ENCODE data around the gene BNIP5. TPM values are rescaled to one million over a fixed set of nuclear protein-coding genes. Genes with fewer than 3 reads are reported as not detected.

BNIP5 gene
- total RNA-seq, 4 donors from 2014 or later: not detected

DNA sequence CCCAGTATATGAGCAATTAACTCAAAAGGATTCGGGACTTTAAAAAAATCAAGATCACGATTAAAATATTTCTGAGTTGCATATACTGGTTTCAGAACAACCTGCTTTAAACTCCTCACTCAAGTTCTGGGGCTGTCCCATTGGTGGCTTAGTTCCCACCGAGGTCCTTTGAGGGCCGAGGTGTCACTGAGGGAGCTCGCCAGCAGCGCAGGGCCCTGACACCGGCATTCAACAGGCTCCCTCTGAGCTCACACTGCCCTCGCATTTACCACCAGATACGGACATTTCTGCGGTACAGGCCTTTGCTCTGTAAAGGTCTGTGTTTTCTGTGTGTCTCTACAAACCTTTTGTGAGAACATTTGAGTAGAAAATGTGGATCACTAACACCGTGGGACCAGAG, 24.4 kb upstream of the BNIP5 start:
- H3K36me3 ChIP-seq: no peaks in the 10 kb centered on the region
- no peaks in the 10 kb centered on the region for H3K9me3 ChIP-seq
- DNase-seq: no peak
- H3K4me3 ChIP-seq: no peak overlapping the region
- H3K27ac ChIP-seq: no peak overlapping the region
- peaks cover 4 to 19% (median 5%) of the 10 kb centered on the region in 3 donors for H3K4me1 ChIP-seq
- H3K27me3 ChIP-seq: no peaks in the 10 kb centered on the region
- 74 to 84% methylated on average over 10 to 11 of the region's 11 CpGs for WGBS, 2 donors
- TF ChIP-seq POLR2A (IDR thresholded peaks at IDR 0.05): no peak
- intact Hi-C loops (cut with DNase I): loop anchor here (5.0 to 10.0 kb wide), 2 partner anchors 59 to 236 kb away; no protein-coding TSS in a partner anchor

DNA sequence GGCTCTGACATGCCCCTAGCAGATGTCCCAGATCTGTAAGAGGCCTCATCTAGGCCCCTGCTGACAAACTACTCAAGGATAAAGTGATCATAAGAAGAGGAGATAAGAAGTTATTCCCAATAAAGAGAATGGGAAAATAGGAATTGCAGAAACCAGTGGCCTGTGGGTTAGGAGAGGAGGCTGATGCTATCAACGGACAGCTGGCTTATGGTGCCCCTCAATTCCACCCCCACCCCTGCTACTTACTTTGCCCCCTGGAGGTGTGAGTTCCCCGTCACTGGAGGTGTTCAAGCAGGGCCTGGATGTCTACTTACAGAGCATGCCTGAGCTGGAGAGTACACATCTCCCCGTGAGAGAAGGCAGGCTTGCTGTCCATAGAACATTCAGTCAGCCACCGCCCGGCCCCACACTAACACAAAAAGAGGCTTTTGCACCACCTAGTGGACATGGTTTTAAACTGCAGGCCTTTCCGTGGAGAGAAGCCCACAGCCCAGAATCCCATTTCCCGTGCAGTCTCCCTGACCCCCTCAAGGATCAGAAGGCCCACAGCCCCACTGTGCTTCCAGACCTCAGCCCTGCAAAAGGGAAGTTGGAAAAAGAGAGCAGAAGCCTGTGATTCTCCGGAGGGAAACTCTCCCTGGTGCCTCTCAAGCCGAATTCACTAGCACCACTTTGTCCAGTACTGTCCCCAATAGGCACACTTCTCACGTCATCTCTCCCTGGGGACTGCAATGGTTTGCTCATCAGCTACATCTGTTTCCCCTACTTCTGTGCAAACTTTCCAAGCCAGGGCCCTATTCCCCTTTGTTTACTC, 23.8 kb upstream of the BNIP5 start:
- WGBS, 2 donors: 22 to 25% methylated on average over 6 to 10 of the region's 10 CpGs
- intact Hi-C loops (cut with DNase I): loop anchor here (5.0 to 10.0 kb wide), 2 partner anchors 58 to 236 kb away; no protein-coding TSS in a partner anchor
- no peaks in the 10 kb centered on the region for H3K36me3 ChIP-seq
- no peak overlapping the region for H3K4me3 ChIP-seq
- H3K9me3 ChIP-seq: no peaks in the 10 kb centered on the region
- H3K27me3 ChIP-seq: no peaks in the 10 kb centered on the region
- peaks cover 4 to 19% (median 5%) of the 10 kb centered on the region in 3 donors for H3K4me1 ChIP-seq
- H3K27ac ChIP-seq: no peak overlapping the region
- TF ChIP-seq, protein P1, sequence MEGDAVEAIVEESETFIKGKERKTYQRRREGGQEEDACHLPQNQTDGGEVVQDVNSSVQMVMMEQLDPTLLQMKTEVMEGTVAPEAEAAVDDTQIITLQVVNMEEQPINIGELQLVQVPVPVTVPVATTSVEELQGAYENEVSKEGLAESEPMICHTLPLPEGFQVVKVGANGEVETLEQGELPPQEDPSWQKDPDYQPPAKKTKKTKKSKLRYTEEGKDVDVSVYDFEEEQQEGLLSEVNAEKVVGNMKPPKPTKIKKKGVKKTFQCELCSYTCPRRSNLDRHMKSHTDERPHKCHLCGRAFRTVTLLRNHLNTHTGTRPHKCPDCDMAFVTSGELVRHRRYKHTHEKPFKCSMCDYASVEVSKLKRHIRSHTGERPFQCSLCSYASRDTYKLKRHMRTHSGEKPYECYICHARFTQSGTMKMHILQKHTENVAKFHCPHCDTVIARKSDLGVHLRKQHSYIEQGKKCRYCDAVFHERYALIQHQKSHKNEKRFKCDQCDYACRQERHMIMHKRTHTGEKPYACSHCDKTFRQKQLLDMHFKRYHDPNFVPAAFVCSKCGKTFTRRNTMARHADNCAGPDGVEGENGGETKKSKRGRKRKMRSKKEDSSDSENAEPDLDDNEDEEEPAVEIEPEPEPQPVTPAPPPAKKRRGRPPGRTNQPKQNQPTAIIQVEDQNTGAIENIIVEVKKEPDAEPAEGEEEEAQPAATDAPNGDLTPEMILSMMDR (IDR thresholded peaks at IDR 0.05): peak; percentile 73 to 86 (median 82)
- no peak for TF ChIP-seq POLR2A (IDR thresholded peaks at IDR 0.05)
- DNase-seq: peak; percentile 35

DNA sequence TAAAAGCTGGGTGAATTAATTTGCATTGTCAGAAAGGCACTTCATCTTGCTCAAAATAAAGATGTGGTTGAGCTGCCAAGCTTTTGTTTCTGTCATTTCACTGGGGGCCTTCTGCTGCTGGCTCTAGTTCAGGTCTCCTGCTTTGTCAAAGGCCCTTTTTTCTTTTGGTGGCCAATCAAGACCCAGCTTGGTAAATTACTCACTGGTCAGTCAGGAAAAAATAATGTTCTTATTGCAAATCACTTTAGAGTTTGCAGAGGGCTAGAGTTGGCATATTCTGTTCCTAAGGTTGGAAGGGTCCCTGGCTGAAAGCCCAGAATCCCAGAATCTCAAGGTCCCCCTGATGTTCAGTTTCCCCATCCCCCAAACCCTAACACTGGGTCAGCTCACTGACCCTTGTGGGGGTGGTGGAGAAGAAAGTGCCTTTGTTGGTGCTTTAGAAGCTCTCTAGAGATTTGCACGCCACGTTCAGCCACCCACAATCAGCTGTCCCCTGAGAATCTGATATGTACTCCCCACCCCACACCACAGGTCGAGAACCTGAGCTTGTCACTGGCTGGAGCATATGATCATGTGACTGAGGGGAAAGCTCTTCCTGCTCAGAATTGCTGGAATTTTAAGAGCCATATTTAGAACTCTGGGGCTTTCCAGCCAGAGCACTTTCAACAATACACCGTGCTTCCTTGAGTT, 21.7 kb upstream of the BNIP5 start:
- H3K36me3 ChIP-seq: no peaks in the 10 kb centered on the region
- H3K4me1 ChIP-seq: peaks cover 4 to 19% (median 5%) of the 10 kb centered on the region in 3 donors
- intact Hi-C loops (cut with DNase I): no loop called here
- no peak for DNase-seq
- H3K9me3 ChIP-seq: no peaks in the 10 kb centered on the region
- TF ChIP-seq, protein P1 (IDR thresholded peaks at IDR 0.05): no peak
- no peak for TF ChIP-seq POLR2A (IDR thresholded peaks at IDR 0.05)
- H3K4me3 ChIP-seq: no peak overlapping the region
- H3K27me3 ChIP-seq: no peaks in the 10 kb centered on the region
- 73 to 80% methylated on average over 3 of the region's 4 CpGs for WGBS, 2 donors
- H3K27ac ChIP-seq: peak overlapping the region in 1 of 4 donors; percentile 29

DNA sequence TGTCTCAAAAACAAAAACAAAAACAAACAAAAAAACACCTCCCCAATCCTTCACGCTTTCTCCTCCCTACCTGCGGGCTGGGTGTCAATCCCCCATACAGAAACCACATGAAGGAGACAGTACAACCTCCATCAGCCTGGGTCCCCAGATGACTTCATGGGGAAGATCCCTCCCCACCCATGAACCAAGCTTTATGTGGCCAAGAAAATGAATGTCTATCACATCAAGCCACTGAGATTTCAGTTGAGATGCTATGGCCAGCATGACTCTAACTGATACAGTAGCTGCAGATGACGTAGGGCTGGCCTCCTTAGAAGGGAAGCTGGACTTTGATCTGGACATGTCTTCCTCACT, 21.2 kb upstream of the BNIP5 start:
- TF ChIP-seq, protein P1 (IDR thresholded peaks at IDR 0.05): no peak
- TF ChIP-seq POLR2A (IDR thresholded peaks at IDR 0.05): no peak
- Histone ChIP-seq H3K36me3 (no peaks in the 10 kb centered on the region), H3K4me1 (peaks cover 4 to 19% (median 5%) of the 10 kb centered on the region in 3 donors), H3K9me3 (no peaks in the 10 kb centered on the region), H3K27ac (peak overlapping the region in 1 of 4 donors; percentile 29), H3K4me3 (no peak overlapping the region), H3K27me3 (no peaks in the 10 kb centered on the region)
- intact Hi-C loops (cut with DNase I): no loop called here
- 77 to 98% methylated on average over 3 of the region's 3 CpGs for WGBS, 2 donors
- no peak for DNase-seq

DNA sequence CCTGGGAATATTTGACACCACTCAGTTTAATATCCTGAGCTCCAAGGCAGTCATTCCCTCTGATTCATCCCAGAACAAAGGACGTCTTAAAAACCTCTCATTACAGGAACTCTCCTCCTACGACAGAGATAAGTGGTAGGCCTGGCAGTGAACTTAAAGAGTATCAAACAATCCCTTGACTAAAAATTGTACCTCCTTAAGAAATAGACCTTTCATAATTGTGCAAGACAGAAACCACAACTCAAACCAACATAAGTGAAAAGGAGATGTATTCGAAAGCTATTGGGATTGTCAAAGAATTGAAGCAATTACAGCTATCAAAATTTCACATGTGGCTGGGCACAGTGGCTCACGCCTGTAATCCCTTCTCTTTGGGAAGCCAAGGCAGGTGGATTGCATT, 19.1 kb upstream of the BNIP5 start:
- no peaks in the 10 kb centered on the region for H3K9me3 ChIP-seq
- intact Hi-C loops (cut with DNase I): no loop called here
- peaks cover 4 to 19% (median 5%) of the 10 kb centered on the region in 3 donors for H3K4me1 ChIP-seq
- no peak for TF ChIP-seq POLR2A (IDR thresholded peaks at IDR 0.05)
- TF ChIP-seq, protein P1 (IDR thresholded peaks at IDR 0.05): no peak
- H3K27me3 ChIP-seq: no peaks in the 10 kb centered on the region
- no peak overlapping the region for H3K27ac ChIP-seq
- WGBS, 2 donors: 60 to 64% methylated on average over 4 of the region's 4 CpGs
- no peak for DNase-seq
- no peak overlapping the region for H3K4me3 ChIP-seq
- no peaks in the 10 kb centered on the region for H3K36me3 ChIP-seq

Data from esophagus squamous epithelium (tissue), 5 donors.